Activated naive CD4-positive, alpha-beta T cell treated with anti-CD3 and anti-CD28 coated beads for 36 hours (primary cell): Measurements from ENCODE around the gene MAP3K4. TPM values are rescaled to one million over a fixed set of nuclear protein-coding genes. Genes with fewer than 3 reads are reported as not detected.

ENCODE experiments used
- CTCF ChIA-PET: fragments of 350-600 bp; sonication (Branson Sonifier 250); formaldehyde crosslinking; loops from one replicate; lab custom pipeline; 2021; ENCODE audit warnings: antibody characterized with exemption; lab: Charles Lee
- DNase-seq: peaks from one replicate; pipeline ENCODE4 v3.0.0-alpha.2; 2020
- H3K27ac Mint-ChIP-seq: one replicate; pipeline ENCODE4 v1.8.0; 2021; ENCODE audit warnings: mild to moderate bottlenecking, mixed read lengths
- H3K27me3 Mint-ChIP-seq: one replicate; pipeline ENCODE4 v1.8.0; 2021; ENCODE audit warnings: low read depth, mixed read lengths
- H3K36me3 Mint-ChIP-seq: one replicate; pipeline ENCODE4 v1.8.0; 2021; ENCODE audit warnings: low read depth, mixed read lengths
- H3K4me1 Mint-ChIP-seq: one replicate; pipeline ENCODE4 v1.8.0; 2021; ENCODE audit warnings: low read depth, mixed read lengths
- H3K4me3 Mint-ChIP-seq: one replicate; pipeline ENCODE4 v1.8.0; 2021; ENCODE audit warnings: mild to moderate bottlenecking, moderate library complexity, mixed read lengths
- H3K9me3 Mint-ChIP-seq: one replicate; pipeline ENCODE4 v1.8.0; 2021; ENCODE audit warnings: mixed read lengths
- intact Hi-C: fragments of 100-400 bp; cut with micrococcal nuclease; formaldehyde crosslinking; loops from one replicate; pipeline ENCODE4 v1.15.1; 2023
- total RNA-seq, 2 experiments: library from RNA; stranded (reverse); gene quantifications; one replicate each; pipeline ENCODE4 v1.2.3, GENCODE V29; 2021

The MAP3K4 gene
- total RNA-seq, 2 experiments from 2014 or later: 36.0 to 42.6 TPM

- intact Hi-C loops: no loop called here
- Mint-ChIP-seq H3K27ac (no peak overlapping the region), H3K36me3 (peaks cover 27% of the 10 kb centered on the region), H3K4me1 (peaks cover 15% of the 10 kb centered on the region), H3K4me3 (no peak overlapping the region), H3K9me3 (no peaks in the 10 kb centered on the region), H3K27me3 (no peaks in the 10 kb centered on the region)
- DNase-seq: no peak
- CTCF ChIA-PET: no interaction called here
Observed at GRCh38 chr6:161035981-161036263, 44.4 kb downstream of the MAP3K4 start.

- CTCF ChIA-PET: no interaction called here
- H3K4me1 Mint-ChIP-seq: peaks cover 10% of the 10 kb centered on the region
- H3K36me3 Mint-ChIP-seq: peaks cover 30% of the 10 kb centered on the region
- no peak overlapping the region for H3K27ac Mint-ChIP-seq
- intact Hi-C loops: no loop called here
- H3K9me3 Mint-ChIP-seq: no peaks in the 10 kb centered on the region
- DNase-seq: no peak
- H3K4me3 Mint-ChIP-seq: no peak overlapping the region
- no peaks in the 10 kb centered on the region for H3K27me3 Mint-ChIP-seq
Observed at GRCh38 chr6:161037873-161038228, 46.3 kb downstream of the MAP3K4 start.

GRCh38 chr6:161038229-161039031 lies 46.9 kb downstream of the MAP3K4 start:
- intact Hi-C loops: no loop called here
- peaks cover 10% of the 10 kb centered on the region for H3K4me1 Mint-ChIP-seq
- peaks cover 30% of the 10 kb centered on the region for H3K36me3 Mint-ChIP-seq
- no peaks in the 10 kb centered on the region for H3K9me3 Mint-ChIP-seq
- H3K27me3 Mint-ChIP-seq: no peaks in the 10 kb centered on the region
- H3K27ac Mint-ChIP-seq: no peak overlapping the region
- CTCF ChIA-PET: no interaction called here
- DNase-seq: no peak
- no peak overlapping the region for H3K4me3 Mint-ChIP-seq

- Mint-ChIP-seq H3K4me3 (no peak overlapping the region), H3K27me3 (no peaks in the 10 kb centered on the region), H3K27ac (no peak overlapping the region), H3K36me3 (peaks cover 25% of the 10 kb centered on the region), H3K4me1 (peaks cover 9% of the 10 kb centered on the region), H3K9me3 (no peaks in the 10 kb centered on the region)
- DNase-seq: no peak
- intact Hi-C loops: no loop called here
- CTCF ChIA-PET: no interaction called here
Observed at GRCh38 chr6:161041274-161041673, 49.7 kb downstream of the MAP3K4 start.

GRCh38 chr6:161044335-161044734 lies 52.8 kb downstream of the MAP3K4 start:
- DNase-seq: no peak
- no peak overlapping the region for H3K4me3 Mint-ChIP-seq
- CTCF ChIA-PET: no interaction called here
- peaks cover 16% of the 10 kb centered on the region for H3K36me3 Mint-ChIP-seq
- no peaks in the 10 kb centered on the region for H3K27me3 Mint-ChIP-seq
- no peaks in the 10 kb centered on the region for H3K9me3 Mint-ChIP-seq
- no peak overlapping the region for H3K27ac Mint-ChIP-seq
- H3K4me1 Mint-ChIP-seq: peaks cover 3% of the 10 kb centered on the region
- intact Hi-C loops: no loop called here

- H3K4me1 Mint-ChIP-seq: peaks cover 9% of the 10 kb centered on the region
- no peak for DNase-seq
- intact Hi-C loops: no loop called here
- H3K27ac Mint-ChIP-seq: no peak overlapping the region
- H3K9me3 Mint-ChIP-seq: no peaks in the 10 kb centered on the region
- peaks cover 24% of the 10 kb centered on the region for H3K36me3 Mint-ChIP-seq
- H3K4me3 Mint-ChIP-seq: no peak overlapping the region
- no peaks in the 10 kb centered on the region for H3K27me3 Mint-ChIP-seq
- CTCF ChIA-PET: interaction anchor here (0.6 to 1.1 kb wide), 2 partner anchors 57 to 109 kb away, joined by 3 to 6 read pairs; partner anchors contain the start of gene MAP3K4
Observed at GRCh38 chr6:161048641-161049040, 57.1 kb downstream of the MAP3K4 start.

GRCh38 chr6:161050134-161050765 lies 58.7 kb downstream of the MAP3K4 start:
- H3K36me3 Mint-ChIP-seq: peaks cover 19% of the 10 kb centered on the region
- H3K27me3 Mint-ChIP-seq: no peaks in the 10 kb centered on the region
- CTCF ChIA-PET: no interaction called here
- peaks cover 6% of the 10 kb centered on the region for H3K4me1 Mint-ChIP-seq
- DNase-seq: no peak
- H3K4me3 Mint-ChIP-seq: no peak overlapping the region
- no peaks in the 10 kb centered on the region for H3K9me3 Mint-ChIP-seq
- intact Hi-C loops: no loop called here
- H3K27ac Mint-ChIP-seq: no peak overlapping the region

- CTCF ChIA-PET: interaction anchor here (0.5 kb wide), 1 partner anchor 134 kb away, joined by 4 read pairs; no protein-coding TSS in a partner anchor
- Mint-ChIP-seq H3K27me3 (no peaks in the 10 kb centered on the region), H3K9me3 (no peaks in the 10 kb centered on the region)
Observed at GRCh38 chr6:161053103-161053502, 61.5 kb downstream of the MAP3K4 start.

GRCh38 chr6:161054876-161055275 lies 63.3 kb downstream of the MAP3K4 start:
- H3K4me1 Mint-ChIP-seq: peaks cover 12% of the 10 kb centered on the region
- H3K4me3 Mint-ChIP-seq: no peak overlapping the region
- peaks cover 11% of the 10 kb centered on the region for H3K36me3 Mint-ChIP-seq
- no peak for DNase-seq
- H3K9me3 Mint-ChIP-seq: no peaks in the 10 kb centered on the region
- H3K27ac Mint-ChIP-seq: no peak overlapping the region
- no peaks in the 10 kb centered on the region for H3K27me3 Mint-ChIP-seq
- CTCF ChIA-PET: no interaction called here
- intact Hi-C loops: no loop called here

More at GRCh38 chr6:161053103-161053502, 61.5 kb downstream of the MAP3K4 start:
- intact Hi-C loops: no loop called here
- Mint-ChIP-seq H3K4me3 (no peak overlapping the region), H3K4me1 (peaks cover 12% of the 10 kb centered on the region), H3K36me3 (peaks cover 21% of the 10 kb centered on the region), H3K27ac (no peak overlapping the region)
- no peak for DNase-seq

GRCh38 chr6:161056451-161056850 lies 64.9 kb downstream of the MAP3K4 start:
- H3K4me3 Mint-ChIP-seq: no peak overlapping the region
- peaks cover 6% of the 10 kb centered on the region for H3K4me1 Mint-ChIP-seq
- H3K36me3 Mint-ChIP-seq: peaks cover 8% of the 10 kb centered on the region
- no peak for DNase-seq
- intact Hi-C loops: no loop called here
- CTCF ChIA-PET: no interaction called here
- no peaks in the 10 kb centered on the region for H3K27me3 Mint-ChIP-seq
- peaks cover 1% of the 10 kb centered on the region for H3K9me3 Mint-ChIP-seq
- no peak overlapping the region for H3K27ac Mint-ChIP-seq

GRCh38 chr6:161057103-161058091 lies 65.8 kb downstream of the MAP3K4 start:
- DNase-seq: no peak
- Mint-ChIP-seq H3K4me3 (no peak overlapping the region), H3K36me3 (peaks cover 8% of the 10 kb centered on the region), H3K4me1 (peaks cover 8% of the 10 kb centered on the region), H3K27ac (no peak overlapping the region), H3K9me3 (peaks cover 3% of the 10 kb centered on the region), H3K27me3 (no peaks in the 10 kb centered on the region)
- CTCF ChIA-PET: no interaction called here
- intact Hi-C loops: no loop called here

GRCh38 chr6:161058741-161059140 lies 67.2 kb downstream of the MAP3K4 start:
- CTCF ChIA-PET: no interaction called here
- H3K4me3 Mint-ChIP-seq: no peak overlapping the region
- peaks cover 3% of the 10 kb centered on the region for H3K9me3 Mint-ChIP-seq
- intact Hi-C loops: no loop called here
- H3K27me3 Mint-ChIP-seq: no peaks in the 10 kb centered on the region
- H3K27ac Mint-ChIP-seq: no peak overlapping the region
- H3K4me1 Mint-ChIP-seq: peaks cover 14% of the 10 kb centered on the region
- no peak for DNase-seq
- H3K36me3 Mint-ChIP-seq: peaks cover 6% of the 10 kb centered on the region
